T-helper 2 cell treated with Interferon-gamma antibody and Interleukin-4, amounts not matched to agents 5 μg/mL and 100 μg/mL, for 36 hours (primary cell): ENCODE results near the gene C4orf36.

Experiments
- DNase-seq: peaks from one replicate; pipeline ENCODE4 v3.0.0; 2021; ENCODE audit warnings: low spot score
- H3K27ac Mint-ChIP-seq: one replicate; pipeline ENCODE4 v1.8.0; 2021; ENCODE audit warnings: mild to moderate bottlenecking, mixed read lengths
- H3K27me3 Mint-ChIP-seq: one replicate; pipeline ENCODE4 v1.8.0; 2021; ENCODE audit warnings: low read depth, mixed read lengths
- H3K36me3 Mint-ChIP-seq: one replicate; pipeline ENCODE4 v1.8.0; 2021; ENCODE audit warnings: low read depth, mixed read lengths
- H3K4me1 Mint-ChIP-seq: one replicate; pipeline ENCODE4 v1.8.0; 2021; ENCODE audit warnings: low read depth, mixed read lengths
- H3K4me3 Mint-ChIP-seq: one replicate; pipeline ENCODE4 v1.8.0; 2022; ENCODE audit warnings: mild to moderate bottlenecking, moderate library complexity, mixed read lengths
- H3K9me3 Mint-ChIP-seq: one replicate; pipeline ENCODE4 v1.8.0; 2021; ENCODE audit warnings: mixed read lengths

Gene C4orf36

DNA sequence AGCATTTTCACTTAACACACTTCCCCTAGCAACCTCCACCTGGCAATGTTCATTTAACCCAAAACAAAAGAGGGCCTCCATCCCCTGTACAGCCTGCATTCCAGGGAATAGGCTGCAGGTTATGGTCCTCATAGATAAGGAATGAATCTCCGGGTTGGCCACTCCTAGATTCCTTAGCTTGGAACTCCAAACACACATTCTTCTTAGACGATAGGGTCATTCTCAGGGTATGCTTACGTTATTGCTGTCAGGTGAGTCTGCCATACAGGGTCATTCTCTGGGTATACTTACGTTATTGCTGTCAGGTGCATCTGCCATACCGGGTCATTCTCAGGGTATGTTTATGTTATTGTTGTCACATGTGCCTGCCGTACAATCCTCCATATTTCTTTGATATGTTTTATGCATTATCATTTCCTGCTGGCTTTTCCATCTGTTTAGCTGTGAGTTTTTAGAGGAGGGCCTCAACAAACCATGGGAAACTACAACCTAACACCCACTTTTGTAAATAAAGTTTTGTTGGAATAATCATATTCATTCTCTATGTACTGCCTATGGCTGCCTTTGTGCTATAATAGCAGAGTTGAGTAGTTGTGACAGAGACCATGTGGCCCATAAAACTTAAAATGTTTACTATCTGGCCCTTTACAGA is 34.3 kb upstream of the C4orf36 start:
- Mint-ChIP-seq H3K4me3 (no peak overlapping the region), H3K27me3 (no peaks in the 10 kb centered on the region), H3K27ac (no peak overlapping the region)

DNA sequence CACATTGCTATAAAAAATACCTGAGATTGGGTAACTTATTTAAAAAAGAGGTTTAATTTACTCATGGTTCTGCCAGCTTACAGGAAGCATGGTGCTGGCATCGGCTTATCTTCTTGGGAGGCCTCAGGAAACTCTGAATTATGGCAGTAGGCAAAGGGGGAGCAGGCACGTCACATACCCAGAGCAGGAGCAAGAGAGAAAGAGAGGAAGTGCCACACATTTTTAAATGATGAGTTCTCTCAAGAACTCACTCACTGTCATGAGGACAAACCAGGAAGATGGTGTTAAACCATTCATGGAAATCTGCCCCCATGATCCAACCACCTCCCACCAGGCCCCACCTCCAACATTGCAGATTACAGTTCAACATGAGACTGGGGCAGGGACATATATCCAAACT is 32.6 kb upstream of the C4orf36 start:
- DNase-seq = no peak
- no peaks in the 10 kb centered on the region for H3K36me3 Mint-ChIP-seq
- no peak overlapping the region for H3K4me3 Mint-ChIP-seq
- no peak overlapping the region for H3K27ac Mint-ChIP-seq
- no peaks in the 10 kb centered on the region for H3K27me3 Mint-ChIP-seq
- H3K9me3 Mint-ChIP-seq = no peaks in the 10 kb centered on the region
- H3K4me1 Mint-ChIP-seq = peaks cover 12% of the 10 kb centered on the region

More for the DNA sequence above, 34.3 kb upstream of the C4orf36 start:
- DNase-seq = no peak
- Mint-ChIP-seq H3K4me1 (peaks cover 13% of the 10 kb centered on the region), H3K36me3 (peaks cover 2% of the 10 kb centered on the region), H3K9me3 (no peaks in the 10 kb centered on the region)

DNA sequence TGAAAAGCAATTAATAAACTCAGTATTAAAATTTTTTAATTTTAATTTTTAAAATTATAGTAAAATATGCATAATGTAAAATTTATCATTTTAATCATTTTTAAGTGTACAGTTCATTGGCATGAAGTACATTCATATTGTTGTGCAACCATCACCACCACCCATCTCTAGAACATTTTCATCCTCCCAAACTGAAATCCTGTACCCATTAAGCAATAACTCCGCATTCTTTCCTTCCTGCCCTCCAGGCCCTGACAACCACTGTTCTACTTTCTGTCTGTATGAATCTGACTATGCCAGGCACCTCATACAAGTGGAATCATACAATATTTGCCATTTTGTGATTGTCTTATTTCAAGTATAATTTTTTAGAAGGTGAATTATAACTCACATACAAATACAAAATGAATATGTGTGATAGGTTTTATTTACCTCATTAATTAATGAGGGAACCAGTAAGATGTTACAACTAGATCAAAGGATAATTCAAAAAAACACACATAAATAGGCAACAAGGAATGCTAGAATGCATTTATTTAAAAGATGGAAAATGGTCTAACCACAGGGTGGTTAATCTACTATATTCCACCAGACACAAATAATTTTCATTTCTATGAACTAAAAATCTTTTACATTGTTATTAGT is 29.5 kb upstream of the C4orf36 start:
- H3K9me3 Mint-ChIP-seq = no peaks in the 10 kb centered on the region
- H3K4me1 Mint-ChIP-seq = peaks cover 7% of the 10 kb centered on the region
- H3K27me3 Mint-ChIP-seq = no peaks in the 10 kb centered on the region
- no peaks in the 10 kb centered on the region for H3K36me3 Mint-ChIP-seq
- DNase-seq = no peak
- no peak overlapping the region for H3K4me3 Mint-ChIP-seq
- H3K27ac Mint-ChIP-seq = no peak overlapping the region

DNA sequence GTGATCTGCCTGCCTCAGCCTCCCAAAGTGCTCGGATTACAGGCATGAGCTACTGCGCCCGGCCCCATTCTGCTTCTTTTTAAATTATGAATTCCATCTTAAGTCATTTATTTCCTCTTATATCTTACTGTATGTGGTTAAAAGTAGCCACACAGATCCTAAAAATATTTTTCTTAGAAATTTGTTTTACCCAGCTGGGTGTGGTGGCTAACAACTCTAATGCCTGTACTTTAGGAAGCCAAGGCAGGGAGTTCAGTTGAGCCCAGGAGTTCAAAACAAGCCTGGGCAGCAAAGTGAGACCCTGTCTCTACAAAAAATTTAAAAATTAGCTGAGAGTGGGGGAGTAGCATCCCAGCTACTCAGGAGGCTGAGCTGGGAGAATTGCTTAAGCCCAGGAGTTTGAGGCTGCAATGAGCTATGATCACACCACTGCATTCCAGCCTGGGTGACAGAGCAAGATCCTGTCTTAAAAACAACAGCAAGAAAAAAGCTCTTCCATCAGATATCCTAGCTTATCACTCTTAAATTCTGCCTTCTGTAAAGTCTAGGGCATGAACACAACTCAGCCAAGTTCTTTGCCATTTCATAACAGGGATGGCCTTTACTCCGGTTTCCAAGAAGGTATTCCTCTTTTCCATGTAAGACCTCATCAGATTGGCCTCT is 27.5 kb upstream of the C4orf36 start:
- Mint-ChIP-seq H3K27me3 (no peaks in the 10 kb centered on the region), H3K4me3 (no peak overlapping the region), H3K27ac (no peak overlapping the region), H3K4me1 (peaks cover 7% of the 10 kb centered on the region), H3K9me3 (no peaks in the 10 kb centered on the region), H3K36me3 (no peaks in the 10 kb centered on the region)
- no peak for DNase-seq

DNA sequence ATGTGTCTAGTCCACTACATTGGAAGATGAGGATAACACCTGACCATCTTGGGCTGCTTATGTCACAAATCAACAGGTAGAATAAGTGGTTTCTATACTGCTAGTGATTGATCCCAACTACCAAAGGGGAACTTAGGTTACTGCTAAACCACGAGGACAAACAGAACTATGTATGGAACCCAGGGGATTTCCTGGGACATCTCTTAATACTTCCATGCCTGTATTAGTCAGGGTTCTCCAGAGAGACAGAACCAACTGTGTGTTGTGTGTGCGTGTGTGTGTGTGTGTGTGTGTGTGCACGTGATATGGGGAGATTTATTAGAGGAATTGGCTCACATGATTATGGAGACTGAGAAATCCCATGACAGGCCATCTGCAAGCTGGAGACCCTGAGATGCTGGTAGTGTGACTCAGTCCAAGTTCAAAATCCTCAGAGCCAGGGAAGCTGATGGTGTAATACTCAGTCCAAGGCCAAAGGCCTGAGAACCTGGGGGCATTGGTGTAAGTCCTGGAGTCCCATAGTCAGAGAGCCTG is 26.4 kb upstream of the C4orf36 start:
- no peak for DNase-seq
- Mint-ChIP-seq H3K36me3 (no peaks in the 10 kb centered on the region), H3K4me1 (peaks cover 7% of the 10 kb centered on the region), H3K27ac (no peak overlapping the region), H3K27me3 (no peaks in the 10 kb centered on the region), H3K4me3 (no peak overlapping the region), H3K9me3 (no peaks in the 10 kb centered on the region)

DNA sequence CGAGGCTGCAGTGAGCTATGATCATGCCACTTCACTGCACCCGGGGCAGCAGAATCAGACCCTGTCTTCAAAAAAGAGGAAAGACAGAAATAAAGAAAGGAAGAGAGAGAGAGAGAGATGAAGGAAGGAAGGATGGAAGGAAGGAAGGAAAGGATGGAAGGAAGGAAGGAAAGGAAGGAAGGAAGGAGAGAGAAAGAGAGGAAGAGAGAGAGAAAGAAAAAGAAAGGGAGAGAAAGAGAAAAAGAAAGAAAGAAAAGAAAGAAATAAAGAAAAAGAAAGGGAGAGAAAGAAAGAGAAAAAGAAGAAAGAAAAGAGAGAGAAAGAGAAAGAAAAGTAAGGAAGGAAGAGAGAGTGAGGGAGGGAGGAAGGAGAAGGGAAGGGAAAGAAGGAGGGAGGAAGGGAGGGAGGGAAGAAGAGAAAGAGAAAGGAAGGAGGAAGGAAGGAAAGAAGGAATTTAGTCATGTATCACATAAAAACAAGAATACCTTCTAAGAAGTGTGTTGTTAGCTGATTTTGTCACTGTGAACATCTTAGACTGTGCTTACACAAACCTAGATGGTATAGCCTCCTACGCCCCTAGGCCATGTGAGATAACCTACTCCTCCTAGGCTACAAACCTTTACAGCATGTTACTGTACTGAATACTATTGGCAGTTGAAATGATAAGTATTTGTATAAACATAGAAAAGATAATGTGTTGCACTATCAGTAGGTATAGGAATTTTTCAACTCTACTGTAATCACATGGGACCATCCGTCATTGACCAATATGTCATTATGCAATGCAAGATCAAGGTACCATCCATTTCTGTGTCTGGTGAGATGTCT is 25.2 kb upstream of the C4orf36 start:
- no peak overlapping the region for H3K4me3 Mint-ChIP-seq
- no peaks in the 10 kb centered on the region for H3K36me3 Mint-ChIP-seq
- peaks cover 5% of the 10 kb centered on the region for H3K4me1 Mint-ChIP-seq
- no peaks in the 10 kb centered on the region for H3K27me3 Mint-ChIP-seq
- DNase-seq = no peak
- H3K27ac Mint-ChIP-seq = no peak overlapping the region
- no peaks in the 10 kb centered on the region for H3K9me3 Mint-ChIP-seq

DNA sequence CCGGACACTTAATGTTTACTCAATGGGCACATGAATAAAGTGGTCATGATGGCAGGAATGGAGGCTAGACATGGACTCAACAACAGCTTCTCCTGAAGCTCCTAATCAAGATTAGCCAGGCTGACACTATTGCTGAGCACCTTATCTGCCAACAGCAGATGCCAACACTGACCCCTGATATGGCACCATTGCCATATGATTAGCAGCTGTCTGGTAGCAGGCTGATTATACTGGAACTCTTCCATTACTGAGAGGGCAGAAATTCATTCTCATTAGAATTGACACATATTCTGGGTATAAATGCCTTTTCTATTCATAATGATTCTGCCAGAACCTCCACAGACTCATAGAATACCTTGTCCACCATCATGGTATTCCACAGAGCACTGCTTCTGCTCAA is 24.2 kb upstream of the C4orf36 start:
- H3K4me3 Mint-ChIP-seq = no peak overlapping the region
- peaks cover 4% of the 10 kb centered on the region for H3K4me1 Mint-ChIP-seq
- no peaks in the 10 kb centered on the region for H3K27me3 Mint-ChIP-seq
- H3K27ac Mint-ChIP-seq = no peak overlapping the region
- no peaks in the 10 kb centered on the region for H3K9me3 Mint-ChIP-seq
- no peaks in the 10 kb centered on the region for H3K36me3 Mint-ChIP-seq
- DNase-seq = no peak

DNA sequence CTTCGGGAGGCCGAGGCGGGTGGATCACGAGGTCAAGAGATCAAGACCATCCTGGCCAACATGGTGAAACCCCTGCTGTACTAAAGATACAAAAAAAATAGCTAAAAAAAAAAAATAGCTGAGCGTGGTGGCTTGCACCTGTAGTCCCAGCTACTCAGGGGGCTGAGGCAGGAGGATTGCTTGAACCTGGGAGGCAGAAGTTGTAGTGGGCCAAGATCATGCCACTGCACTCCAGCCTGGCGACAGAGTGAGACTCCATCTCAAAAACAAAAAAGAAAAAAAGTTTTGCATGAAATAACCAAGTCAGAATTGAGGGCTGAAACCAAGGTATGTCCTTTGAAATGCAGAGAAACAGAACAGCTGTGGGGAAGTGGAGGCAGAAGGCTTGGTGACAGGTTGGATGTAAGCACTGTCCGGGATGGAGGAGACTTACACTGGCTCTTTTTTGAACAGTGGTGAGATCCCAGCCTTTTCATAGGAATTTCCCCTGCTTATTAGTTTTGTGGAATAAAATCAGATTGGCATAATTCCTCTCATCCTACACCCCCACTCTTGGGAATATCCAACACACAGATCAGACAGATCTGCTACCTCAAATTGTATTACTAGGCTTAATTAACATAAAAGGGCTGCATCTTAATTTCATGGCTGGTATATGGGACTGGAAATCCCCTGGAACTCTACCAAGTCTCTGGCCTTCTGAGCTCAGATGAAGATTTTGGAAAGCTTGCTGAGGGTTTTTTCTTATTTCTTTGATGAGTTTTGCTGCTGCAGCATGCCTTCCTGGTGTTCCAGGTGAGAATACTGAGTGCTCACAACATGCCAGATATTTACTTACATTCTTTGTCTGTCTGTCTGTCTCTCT is 18.8 kb upstream of the C4orf36 start:
- Mint-ChIP-seq H3K4me3 (no peak overlapping the region), H3K9me3 (no peaks in the 10 kb centered on the region), H3K4me1 (peaks cover 13% of the 10 kb centered on the region), H3K36me3 (no peaks in the 10 kb centered on the region), H3K27ac (no peak overlapping the region), H3K27me3 (peaks cover 6% of the 10 kb centered on the region)
- DNase-seq = no peak

DNA sequence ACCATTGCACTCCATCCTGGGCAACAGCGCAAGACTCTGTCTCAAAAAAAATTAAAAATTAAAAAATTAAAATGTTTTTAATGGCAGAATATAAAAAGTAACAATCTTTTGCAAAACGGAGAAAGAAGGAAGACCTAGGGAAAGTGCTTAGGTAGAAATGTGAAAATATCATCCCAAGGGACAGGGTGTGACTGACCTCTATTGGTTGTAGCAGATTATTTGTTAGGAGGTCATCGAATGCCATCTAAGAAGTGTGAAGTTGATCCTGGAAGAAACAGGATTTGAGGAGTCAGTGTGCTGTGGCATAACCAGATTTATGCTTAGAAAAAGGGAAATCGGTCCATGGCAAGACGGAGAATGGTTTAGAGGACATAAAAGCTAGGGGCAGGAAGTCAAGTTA is 18.1 kb upstream of the C4orf36 start:
- Mint-ChIP-seq H3K27ac (no peak overlapping the region), H3K4me3 (no peak overlapping the region), H3K4me1 (peaks cover 13% of the 10 kb centered on the region), H3K9me3 (no peaks in the 10 kb centered on the region), H3K27me3 (peaks cover 6% of the 10 kb centered on the region), H3K36me3 (no peaks in the 10 kb centered on the region)
- no peak for DNase-seq

DNA sequence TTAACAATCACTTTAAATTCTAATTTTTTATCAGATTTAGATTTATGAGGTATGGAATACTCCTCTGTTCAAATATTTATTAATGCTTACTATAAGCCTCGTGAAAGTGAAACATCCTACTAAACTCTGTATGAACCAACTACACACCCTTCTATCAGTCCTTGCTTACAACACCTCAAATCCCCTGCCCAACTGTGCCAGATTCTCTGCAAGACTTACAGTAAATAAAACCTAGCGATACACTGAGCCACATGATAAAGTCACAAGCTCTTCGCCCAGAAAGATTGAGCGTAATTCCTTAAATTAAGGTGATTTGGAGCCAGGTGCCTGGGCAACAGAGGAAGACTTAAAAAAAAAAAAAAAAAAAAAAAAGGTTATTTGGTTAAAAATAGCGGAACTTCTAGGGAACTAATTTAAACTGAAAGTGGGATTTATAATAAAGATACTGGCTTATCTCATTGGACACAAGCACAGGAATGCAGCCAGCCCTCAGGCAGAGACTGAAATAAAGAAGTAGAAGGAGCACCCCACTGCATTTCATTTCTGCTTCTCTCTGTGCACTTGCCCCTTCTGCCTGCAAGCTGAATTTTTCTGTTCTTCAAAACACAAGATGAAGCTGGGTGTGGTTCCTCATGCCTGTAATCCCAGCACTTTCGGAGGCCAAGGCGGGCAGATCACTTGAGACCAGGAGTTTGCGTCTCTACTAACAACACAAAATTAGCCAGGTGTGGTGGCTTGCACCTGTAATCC is 17.5 kb upstream of the C4orf36 start:
- no peaks in the 10 kb centered on the region for H3K36me3 Mint-ChIP-seq
- no peak overlapping the region for H3K27ac Mint-ChIP-seq
- H3K4me1 Mint-ChIP-seq = peaks cover 13% of the 10 kb centered on the region
- no peak for DNase-seq
- H3K27me3 Mint-ChIP-seq = peaks cover 6% of the 10 kb centered on the region
- H3K4me3 Mint-ChIP-seq = no peak overlapping the region
- no peaks in the 10 kb centered on the region for H3K9me3 Mint-ChIP-seq

DNA sequence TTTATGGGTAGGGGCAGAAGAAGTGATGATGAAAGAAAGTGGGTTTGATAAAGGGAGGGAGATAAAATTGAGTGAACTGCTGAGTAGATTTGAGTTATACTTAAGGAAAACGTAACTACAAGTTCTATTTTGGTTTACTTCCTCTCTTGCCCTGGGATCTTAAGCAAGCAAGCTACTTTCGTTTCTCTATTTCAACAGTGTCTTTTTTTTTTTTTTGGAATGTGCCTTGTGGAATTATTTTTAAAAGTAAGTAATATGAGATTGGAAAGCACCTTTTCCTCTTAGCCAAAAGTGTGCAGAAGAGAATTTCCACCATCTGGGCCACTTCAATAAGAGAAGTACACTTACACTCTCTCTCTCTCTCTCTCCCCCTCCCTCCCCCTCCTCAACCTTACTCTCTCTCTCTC is 16.0 kb upstream of the C4orf36 start:
- DNase-seq = no peak
- H3K36me3 Mint-ChIP-seq = no peaks in the 10 kb centered on the region
- H3K27ac Mint-ChIP-seq = no peak overlapping the region
- H3K4me3 Mint-ChIP-seq = peak overlapping the region; percentile 63
- no peaks in the 10 kb centered on the region for H3K9me3 Mint-ChIP-seq
- H3K4me1 Mint-ChIP-seq = peaks cover 13% of the 10 kb centered on the region
- H3K27me3 Mint-ChIP-seq = peaks cover 9% of the 10 kb centered on the region

DNA sequence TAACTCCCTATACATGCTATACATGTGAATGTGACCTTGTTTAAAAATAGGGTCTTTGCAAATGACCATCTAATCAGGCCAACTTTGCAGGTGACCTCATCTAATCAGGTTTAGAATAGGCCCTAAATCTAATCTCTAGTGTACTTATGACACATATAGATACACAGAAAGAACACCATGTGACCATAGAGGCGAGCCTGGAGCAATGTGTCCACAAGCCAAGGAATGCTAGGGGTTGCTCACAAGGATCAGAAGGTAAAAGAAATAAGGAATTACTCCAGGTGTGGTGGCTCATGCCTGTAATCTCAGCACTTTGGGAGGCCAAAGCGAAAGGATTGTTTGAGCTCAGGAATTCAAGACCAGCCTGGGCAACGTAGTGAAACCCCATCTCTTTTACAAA is 9.6 kb upstream of the C4orf36 start:
- H3K9me3 Mint-ChIP-seq = no peaks in the 10 kb centered on the region
- H3K36me3 Mint-ChIP-seq = no peaks in the 10 kb centered on the region
- no peak overlapping the region for H3K27ac Mint-ChIP-seq
- no peak for DNase-seq
- H3K4me3 Mint-ChIP-seq = no peak overlapping the region
- H3K27me3 Mint-ChIP-seq = peaks cover 8% of the 10 kb centered on the region
- no peaks in the 10 kb centered on the region for H3K4me1 Mint-ChIP-seq
